ENCODE results near the gene ELAC2. TPM values are rescaled to one million over a fixed set of nuclear protein-coding genes. Genes with fewer than 3 reads are reported as not detected.

The ELAC2 gene
- total RNA-seq, 1 experiment from 2014 or later: 38.9 TPM

GRCh38 chr17:13008461-13008860 lies 9.4 kb downstream of the ELAC2 start:
- no TSS peak for BruUV-seq (replicated peaks)
- Histone ChIP-seq H3K36me3 (ENCODE audit: control insufficient read depth, insufficient read depth, low read length) (no peaks in the 10 kb centered on the region; the same call in 1 of the 2 replicates), H3K27me3 (replicated peaks; ENCODE audit: control insufficient read depth, insufficient read depth, low read length) (no peaks in the 10 kb centered on the region), H3K4me1 (no peaks in the 10 kb centered on the region), H3K4me3 (ENCODE audit: low read depth, low read length) (no peak overlapping the region), H3K9me3 (no peaks in the 10 kb centered on the region)
- peaks cover 31% of the 10 kb centered on the region for H3K36me3 Mint-ChIP-seq (ENCODE audit: insufficient read depth, unreplicated experiment)
- intact Hi-C loops (cut with micrococcal nuclease; ENCODE audit: unreplicated experiment): loop anchor here (10.0 kb wide), 1 partner anchor 754 kb away; no protein-coding TSS in a partner anchor
- no peak for TF ChIP-seq CTCF (IDR thresholded peaks at IDR 0.05; ENCODE audit: insufficient read depth in 1 of 2, low read depth in 1 of 2, low read length in 1 of 2, severe bottlenecking in 1 of 2, unreplicated experiment in 1 of 2)
- CTCF ChIA-PET: no interaction called here
- no peaks in the 10 kb centered on the region for H3K27me3 Mint-ChIP-seq (ENCODE audit: insufficient read depth, unreplicated experiment)
- no peaks in the 10 kb centered on the region for H3K9me3 Mint-ChIP-seq (ENCODE audit: unreplicated experiment)
- no peaks in the 10 kb centered on the region for H3K4me1 Mint-ChIP-seq (ENCODE audit: low read depth, unreplicated experiment)
- DNase-seq: no peak
- no peak overlapping the region for H3K27ac Mint-ChIP-seq (ENCODE audit: unreplicated experiment)
- no peak overlapping the region for H3K4me3 Mint-ChIP-seq (ENCODE audit: unreplicated experiment)
- POLR2A ChIA-PET: no interaction called here

GRCh38 chr17:13005530-13005929 lies 12.3 kb downstream of the ELAC2 start:
- no peaks in the 10 kb centered on the region; the same call in 1 of the 2 replicates for H3K36me3 ChIP-seq (ENCODE audit: control insufficient read depth, insufficient read depth, low read length)
- POLR2A ChIA-PET: no interaction called here
- H3K4me1 ChIP-seq: no peaks in the 10 kb centered on the region
- H3K9me3 Mint-ChIP-seq (ENCODE audit: unreplicated experiment): no peaks in the 10 kb centered on the region
- H3K27me3 ChIP-seq (replicated peaks; ENCODE audit: control insufficient read depth, insufficient read depth, low read length): no peaks in the 10 kb centered on the region
- H3K4me3 Mint-ChIP-seq (ENCODE audit: unreplicated experiment): no peak overlapping the region
- no TSS peak for BruUV-seq (replicated peaks)
- H3K4me3 ChIP-seq (ENCODE audit: low read depth, low read length): no peak overlapping the region
- no peak for DNase-seq
- H3K4me1 Mint-ChIP-seq (ENCODE audit: low read depth, unreplicated experiment): no peaks in the 10 kb centered on the region
- H3K27me3 Mint-ChIP-seq (ENCODE audit: insufficient read depth, unreplicated experiment): no peaks in the 10 kb centered on the region
- CTCF ChIA-PET: no interaction called here
- peaks cover 28% of the 10 kb centered on the region for H3K36me3 Mint-ChIP-seq (ENCODE audit: insufficient read depth, unreplicated experiment)
- no peak overlapping the region for H3K27ac Mint-ChIP-seq (ENCODE audit: unreplicated experiment)
- intact Hi-C loops (cut with micrococcal nuclease; ENCODE audit: unreplicated experiment): loop anchor here (10.0 kb wide), 1 partner anchor 751 kb away; no protein-coding TSS in a partner anchor
- TF ChIP-seq CTCF (IDR thresholded peaks at IDR 0.05; ENCODE audit: insufficient read depth in 1 of 2, low read depth in 1 of 2, low read length in 1 of 2, severe bottlenecking in 1 of 2, unreplicated experiment in 1 of 2): no peak
- no peaks in the 10 kb centered on the region for H3K9me3 ChIP-seq

- Histone ChIP-seq H3K9me3 (no peaks in the 10 kb centered on the region), H3K27me3 (replicated peaks; ENCODE audit: control insufficient read depth, insufficient read depth, low read length) (no peaks in the 10 kb centered on the region), H3K36me3 (ENCODE audit: control insufficient read depth, insufficient read depth, low read length) (no peaks in the 10 kb centered on the region; the same call in 1 of the 2 replicates), H3K4me1 (no peaks in the 10 kb centered on the region), H3K4me3 (ENCODE audit: low read depth, low read length) (no peak overlapping the region)
- no peak for TF ChIP-seq CTCF (IDR thresholded peaks at IDR 0.05; ENCODE audit: insufficient read depth in 1 of 2, low read depth in 1 of 2, low read length in 1 of 2, severe bottlenecking in 1 of 2, unreplicated experiment in 1 of 2)
- intact Hi-C loops (cut with micrococcal nuclease; ENCODE audit: unreplicated experiment): loop anchor here (10.0 kb wide), 1 partner anchor 750 kb away; no protein-coding TSS in a partner anchor
- CTCF ChIA-PET: no interaction called here
- H3K4me3 Mint-ChIP-seq (ENCODE audit: unreplicated experiment): no peak overlapping the region
- no peak overlapping the region for H3K27ac Mint-ChIP-seq (ENCODE audit: unreplicated experiment)
- H3K36me3 Mint-ChIP-seq (ENCODE audit: insufficient read depth, unreplicated experiment): peaks cover 31% of the 10 kb centered on the region
- no TSS peak for BruUV-seq (replicated peaks)
- H3K27me3 Mint-ChIP-seq (ENCODE audit: insufficient read depth, unreplicated experiment): no peaks in the 10 kb centered on the region
- no peak for DNase-seq
- H3K9me3 Mint-ChIP-seq (ENCODE audit: unreplicated experiment): no peaks in the 10 kb centered on the region
- POLR2A ChIA-PET: no interaction called here
- no peaks in the 10 kb centered on the region for H3K4me1 Mint-ChIP-seq (ENCODE audit: low read depth, unreplicated experiment)
Measured at GRCh38 chr17:13004336-13004735, 13.5 kb downstream of the ELAC2 start.

Data from Caco-2 (cell line).